ENCODE measurements around the gene SULT2B1. TPM values are rescaled to one million over a fixed set of nuclear protein-coding genes. Genes with fewer than 3 reads are reported as not detected.

Gene SULT2B1
- total RNA-seq, 4 donors from 2014 or later: 0.32 to 0.41 TPM; not detected in 2

GRCh38 chr19:48520134-48520533 is 31.8 kb upstream of the SULT2B1 start:
- Histone ChIP-seq H3K9me3 (peaks cover 7 to 10% of the 10 kb centered on the region in 2 donors), H3K27ac (no peak overlapping the region), H3K27me3 (peaks cover 67% of the 10 kb centered on the region), H3K4me3 (no peak overlapping the region), H3K4me1 (no peaks in the 10 kb centered on the region), H3K36me3 (no peaks in the 10 kb centered on the region)
- intact Hi-C loops (cut with DNase I; ENCODE audit: low total_unique reads): no loop called here
- WGBS, 2 donors (ENCODE audit: low coverage in 1 of 2): 49 to 56% methylated on average over 4 of the region's 4 CpGs
- no peak for DNase-seq
- in situ Hi-C loops (cut with MboI; ENCODE audit: low pct_ligation_motif_present in 1 of 4, low pct_unique_long_range_greater_than_20kb in 1 of 4, low sequenced_read_pairs in 3 of 4): no loop called here
- TF ChIP-seq POLR2A (IDR thresholded peaks at IDR 0.05) (no peak), CTCF (IDR thresholded peaks at IDR 0.05) (no peak), EP300 (IDR thresholded peaks at IDR 0.05; ENCODE audit: low read depth) (no peak), POLR2AphosphoS5 (IDR thresholded peaks at IDR 0.05) (no peak)

GRCh38 chr19:48524221-48524620 is 27.8 kb upstream of the SULT2B1 start:
- TF ChIP-seq POLR2A (IDR thresholded peaks at IDR 0.05) (no peak), POLR2AphosphoS5 (IDR thresholded peaks at IDR 0.05) (no peak), EP300 (IDR thresholded peaks at IDR 0.05; ENCODE audit: low read depth) (no peak), CTCF (IDR thresholded peaks at IDR 0.05) (no peak)
- H3K4me3 ChIP-seq: no peak overlapping the region
- no peaks in the 10 kb centered on the region for H3K36me3 ChIP-seq
- intact Hi-C loops (cut with DNase I; ENCODE audit: low total_unique reads): no loop called here
- peaks cover 72% of the 10 kb centered on the region for H3K27me3 ChIP-seq
- H3K4me1 ChIP-seq: no peaks in the 10 kb centered on the region
- WGBS, 2 donors (ENCODE audit: low coverage in 1 of 2): 82 to 100% methylated on average over 2 of the region's 2 CpGs
- peaks cover 25 to 44% of the 10 kb centered on the region in 2 donors for H3K9me3 ChIP-seq
- DNase-seq: no peak
- no peak overlapping the region for H3K27ac ChIP-seq
- in situ Hi-C loops (cut with MboI; ENCODE audit: low pct_ligation_motif_present in 1 of 4, low pct_unique_long_range_greater_than_20kb in 1 of 4, low sequenced_read_pairs in 3 of 4): no loop called here

- no peak overlapping the region for H3K4me3 ChIP-seq
- H3K4me1 ChIP-seq: no peaks in the 10 kb centered on the region
- H3K9me3 ChIP-seq: peaks cover 25 to 47% of the 10 kb centered on the region in 2 donors
- intact Hi-C loops (cut with DNase I; ENCODE audit: low total_unique reads): no loop called here
- peaks cover 73% of the 10 kb centered on the region for H3K27me3 ChIP-seq
- H3K27ac ChIP-seq: no peak overlapping the region
- TF ChIP-seq POLR2AphosphoS5 (IDR thresholded peaks at IDR 0.05): no peak
- no peak for TF ChIP-seq EP300 (IDR thresholded peaks at IDR 0.05; ENCODE audit: low read depth)
- no peak for TF ChIP-seq POLR2A (IDR thresholded peaks at IDR 0.05)
- no peak for TF ChIP-seq CTCF (IDR thresholded peaks at IDR 0.05)
- 89 to 95% methylated on average over 3 to 5 of the region's 5 CpGs for WGBS, 2 donors (ENCODE audit: low coverage in 1 of 2)
- in situ Hi-C loops (cut with MboI; ENCODE audit: low pct_ligation_motif_present in 1 of 4, low pct_unique_long_range_greater_than_20kb in 1 of 4, low sequenced_read_pairs in 3 of 4): no loop called here
- DNase-seq: no peak
- H3K36me3 ChIP-seq: no peaks in the 10 kb centered on the region
These were observed 27.2 kb upstream of the SULT2B1 start for GRCh38 chr19:48524732-48525131.

- DNase-seq: no peak
- TF ChIP-seq CTCF (IDR thresholded peaks at IDR 0.05) (no peak), EP300 (IDR thresholded peaks at IDR 0.05; ENCODE audit: low read depth) (no peak), POLR2AphosphoS5 (IDR thresholded peaks at IDR 0.05) (no peak), POLR2A (IDR thresholded peaks at IDR 0.05) (no peak)
- in situ Hi-C loops (cut with MboI; ENCODE audit: low pct_ligation_motif_present in 1 of 4, low pct_unique_long_range_greater_than_20kb in 1 of 4, low sequenced_read_pairs in 3 of 4): no loop called here
- Histone ChIP-seq H3K27ac (no peak overlapping the region), H3K9me3 (peaks cover 22 to 44% of the 10 kb centered on the region in 2 donors), H3K36me3 (no peaks in the 10 kb centered on the region), H3K4me1 (no peaks in the 10 kb centered on the region), H3K4me3 (no peak overlapping the region), H3K27me3 (peaks cover 75% of the 10 kb centered on the region)
- 90 to 93% methylated on average over 2 to 4 of the region's 4 CpGs for WGBS, 2 donors (ENCODE audit: low coverage in 1 of 2)
- intact Hi-C loops (cut with DNase I; ENCODE audit: low total_unique reads): no loop called here
These were observed 22.8 kb upstream of the SULT2B1 start for GRCh38 chr19:48529156-48529555.

All from transverse colon (tissue), 4 donors.